Endothelial cell of umbilical vein (primary cell): ENCODE measurements around the gene RTN4R. TPM values are rescaled to one million over a fixed set of nuclear protein-coding genes. Genes with fewer than 3 reads are reported as not detected.

Experiments
- BruUV-seq: library from RNA; stranded (reverse); fragments of 400-500 nt; replicated peaks from 2 replicates; lab custom pipeline; 2021; lab: Mats Ljungman, UMichigan
- CTCF ChIA-PET: fragments of 300-600, 350-600 bp; sonication (Branson Sonifier 250); formaldehyde crosslinking; loops from one replicate; lab custom pipeline; 2021; ENCODE audit warnings: antibody characterized with exemption, inconsistent platforms; lab: Charles Lee
- POLR2A ChIA-PET: fragments of 300-600, 350-600 bp; sonication (Branson Sonifier 250); formaldehyde crosslinking; loops from one replicate; lab custom pipeline; 2021; ENCODE audit warnings: antibody characterized with exemption, inconsistent platforms; lab: Charles Lee
- DNase-seq: peaks from one replicate; pipeline ENCODE4 v3.0.0-alpha.2; 2011; ENCODE audit warnings: low read depth, low spot score
- FAIRE-seq: peaks from 2 replicates; lab custom pipeline; 2011; peaks lifted over from hg19 to GRCh38; lab: Jason Lieb, UNC
- H2AFZ ChIP-seq: 2 replicates; pipeline ENCODE4 v1.6.0; 2012; ENCODE audit warnings: low read depth, low read length, control low read depth, inconsistent platforms
- H3K27ac ChIP-seq: 2 replicates; pipeline ENCODE4 v1.5.1; 2011; ENCODE audit warnings: low read depth, mild to moderate bottlenecking, control low read depth, low read length, moderate library complexity; ENCODE audit not compliant: insufficient read depth
- H3K27me3 ChIP-seq, 2 experiments: 2 replicates each; pipeline versions ENCODE4 v1.6.0 to v1.6.1; 2011; ENCODE audit warnings: low read length in 2 of 2, mixed read lengths in 1 of 2; ENCODE audit not compliant: control insufficient read depth in 2 of 2, insufficient read depth in 2 of 2
- H3K36me3 ChIP-seq, 2 experiments: 2 replicates in 1 of 2; 3 replicates in 1 of 2; pipeline ENCODE4 v1.5.1; 2011; ENCODE audit warnings: low read length in 2 of 2, mild to moderate bottlenecking in 1 of 2, moderate library complexity in 1 of 2; ENCODE audit not compliant: control insufficient read depth in 2 of 2, insufficient read depth in 2 of 2; ENCODE audit errors: extremely low read depth in 1 of 2
- H3K4me1 ChIP-seq: 3 replicates; pipeline ENCODE4 v1.5.1; 2011; ENCODE audit warnings: mild to moderate bottlenecking, low read length; ENCODE audit not compliant: control insufficient read depth, insufficient read depth; ENCODE audit errors: extremely low read depth
- H3K4me2 ChIP-seq: 2 replicates; pipeline ENCODE4 v1.6.1; 2011; ENCODE audit warnings: low read length, control low read depth, mixed read lengths; ENCODE audit not compliant: insufficient read depth
- H3K4me3 ChIP-seq, 3 experiments: fragments of 200-600 bp in 1 of 3; sonication (generic), shearing (Covaris generic) in 1 of 3; replicated peaks in 1 of 3; 2 replicates each; pipeline ENCODE4 v1.5.1; 2011 to 2016; ENCODE audit warnings: control low read depth in 3 of 3, low read length in 3 of 3, mild to moderate bottlenecking in 2 of 3, inconsistent platforms in 1 of 3, low read depth in 1 of 3, moderate library complexity in 1 of 3; ENCODE audit not compliant: insufficient read depth in 1 of 3
- H3K79me2 ChIP-seq: 2 replicates; pipeline ENCODE4 v1.6.0; 2012; ENCODE audit warnings: low read length, inconsistent platforms; ENCODE audit not compliant: control insufficient read depth, insufficient read depth
- H3K9ac ChIP-seq: replicated peaks from 2 replicates; pipeline ENCODE3; 2011; ENCODE audit warnings: low read length, control low read depth; ENCODE audit not compliant: insufficient read depth; ENCODE audit errors: extremely low read depth
- H3K9me1 ChIP-seq: replicated peaks from 3 replicates; pipeline ENCODE4 v1.6.0; 2011; ENCODE audit warnings: mild to moderate bottlenecking, low read length; ENCODE audit not compliant: control insufficient read depth, insufficient read depth; ENCODE audit errors: extremely low read depth
- H3K9me3 ChIP-seq: replicated peaks from 2 replicates; pipeline ENCODE4 v1.5.1; 2012; ENCODE audit warnings: low read length, inconsistent platforms; ENCODE audit not compliant: control insufficient read depth, insufficient read depth
- H4K20me1 ChIP-seq: replicated peaks from 2 replicates; pipeline ENCODE3; 2011; ENCODE audit warnings: mild to moderate bottlenecking, low read length; ENCODE audit not compliant: control insufficient read depth, insufficient read depth; ENCODE audit errors: extremely low read depth
- CTCF ChIP-seq, 2 donors: IDR thresholded peaks; 1 replicate in 1 of 2; 2 replicates in 1 of 2; pipeline ENCODE4 v1.5.1; 2011; ENCODE audit warnings: low read length in 2 of 2, mild to moderate bottlenecking in 2 of 2, moderate library complexity in 2 of 2, control low read depth in 1 of 2, inconsistent platforms in 1 of 2, low read depth in 1 of 2; ENCODE audit not compliant: insufficient read depth in 1 of 2; ENCODE audit errors: extremely low read depth in 1 of 2
- EZH2 ChIP-seq: IDR thresholded peaks from 2 replicates; pipeline ENCODE4 v1.6.1; 2012; ENCODE audit warnings: borderline replicate concordance, low read depth, mild to moderate bottlenecking, moderate library complexity, low read length, inconsistent platforms; ENCODE audit not compliant: severe bottlenecking
- FOS ChIP-seq: IDR thresholded peaks from 2 replicates; pipeline ENCODE4 v1.6.1; 2011; ENCODE audit warnings: mild to moderate bottlenecking, low read length, moderate library complexity, borderline replicate concordance; ENCODE audit not compliant: insufficient read depth
- GATA2 ChIP-seq: IDR thresholded peaks from 2 replicates; pipeline ENCODE4 v1.7.0; 2011; ENCODE audit warnings: low read depth, mild to moderate bottlenecking, moderate library complexity, mixed read lengths, low read length; ENCODE audit not compliant: insufficient read length, insufficient read depth
- JUN ChIP-seq: IDR thresholded peaks from 2 replicates; pipeline ENCODE4 v1.6.1; 2011; ENCODE audit warnings: borderline replicate concordance, low read depth; ENCODE audit not compliant: insufficient read length, insufficient read depth
- MAX ChIP-seq: IDR thresholded peaks from 2 replicates; pipeline ENCODE4 v1.6.1; 2011; ENCODE audit not compliant: insufficient read depth, insufficient read length
- MYC ChIP-seq: IDR thresholded peaks from one replicate; pipeline ENCODE4 v1.6.1; 2011; ENCODE audit warnings: mild to moderate bottlenecking, low read depth, low read length
- POLR2A ChIP-seq: IDR thresholded peaks from 2 replicates; pipeline ENCODE4 v1.6.1; 2012; ENCODE audit warnings: low read depth, mild to moderate bottlenecking, control low read depth, low read length
- POLR2AphosphoS5 ChIP-seq: IDR thresholded peaks from 2 replicates; pipeline ENCODE4 v1.6.1; 2012; ENCODE audit warnings: low read depth, mild to moderate bottlenecking, control low read depth, low read length, moderate library complexity; ENCODE audit not compliant: insufficient read depth
- dilution Hi-C: fragments of 300-500 bp; cut with MboI; formaldehyde crosslinking; loops from one replicate; pipeline ENCODE4 v1.15.0; 2019; ENCODE audit warnings: low sequenced_read_pairs; ENCODE audit not compliant: extremely low pct_ligation_motif_present
- intact Hi-C: fragments of 100-400 bp; cut with micrococcal nuclease; formaldehyde crosslinking; loops from one replicate; pipeline ENCODE4 v1.10.0; 2022
- polyA plus RNA-seq, 4 experiments: library from polyadenylated mRNA; depleted of rRNA in 3 of 4; stranded (reverse) in 3 of 4; unstranded in 1 of 4; fragments of >200 nt; gene quantifications; 2 replicates each; pipeline versions ENCODE4 v1.2.1 to v1.2.3, GENCODE V29; 2011 to 2012; ENCODE audit warnings: missing spikeins in 1 of 4
- total RNA-seq: library from RNA; stranded (reverse); gene quantifications from 2 replicates; pipeline ENCODE4 v1.2.3, GENCODE V29; 2021

Gene RTN4R
- total and polyA plus RNA-seq, 2 donors (not counting 3 experiments of a cell fraction or from before 2014, with no cell fraction given) = 1.2 to 2.2 TPM

- DNase-seq (no peak), FAIRE-seq (no peak)
- H3K79me2 ChIP-seq = no peaks in the 10 kb centered on the region
- POLR2A ChIA-PET = no interaction called here
- no peaks in the 10 kb centered on the region for H3K9me1 ChIP-seq
- H3K9ac ChIP-seq = no peak overlapping the region
- TF ChIP-seq JUN = no peak
- TF ChIP-seq MAX = no peak
- TF ChIP-seq MYC = no peak
- TF ChIP-seq CTCF (IDR thresholded peaks at IDR 0.05; ENCODE audit: extremely low read depth in 1 of 2, insufficient read depth in 1 of 2, low read depth in 1 of 2, low read length in 2 of 2) = no peak
- H3K4me2 ChIP-seq = no peak overlapping the region
- no peak overlapping the region for H3K27ac ChIP-seq
- no peaks in the 10 kb centered on the region for H3K4me1 ChIP-seq
- H3K4me3 ChIP-seq = no peak overlapping the region
- H3K27me3 ChIP-seq = no peaks in the 10 kb centered on the region
- H3K36me3 ChIP-seq = no peaks in the 10 kb centered on the region
- dilution Hi-C loops = no loop called here
- CTCF ChIA-PET = interaction anchor here (2.4 kb wide), 1 partner anchor 23 kb away, joined by 7 read pairs; no protein-coding TSS in a partner anchor
- H2AFZ ChIP-seq = no peak overlapping the region
- intact Hi-C loops = no loop called here
- no TSS peak for BruUV-seq
- H3K9me3 ChIP-seq = no peaks in the 10 kb centered on the region
- no peaks in the 10 kb centered on the region for H4K20me1 ChIP-seq
Observed at GRCh38 chr22:20215742-20216141, 52.4 kb downstream of the RTN4R start.

- ChIA-PET CTCF (interaction anchor here (2.4 kb wide), 1 partner anchor 24 kb away, joined by 7 read pairs; no protein-coding TSS in a partner anchor), POLR2A (no interaction called here)
- dilution Hi-C loops (no loop called here), intact Hi-C loops (no loop called here)
- no TSS peak for BruUV-seq
- no peak overlapping the region for H2AFZ ChIP-seq
- H3K9me3 ChIP-seq = no peaks in the 10 kb centered on the region
- DNase-seq = no peak
- no peaks in the 10 kb centered on the region for H3K79me2 ChIP-seq
- H3K36me3 ChIP-seq = no peaks in the 10 kb centered on the region
- no peak overlapping the region for H3K4me3 ChIP-seq
- H3K27ac ChIP-seq = no peak overlapping the region
- H4K20me1 ChIP-seq = no peaks in the 10 kb centered on the region
- H3K27me3 ChIP-seq = no peaks in the 10 kb centered on the region
- H3K9ac ChIP-seq = no peak overlapping the region
- no peak for FAIRE-seq
- no peaks in the 10 kb centered on the region for H3K9me1 ChIP-seq
- TF ChIP-seq GATA2 (no peak), JUN (no peak), POLR2AphosphoS5 (no peak), FOS (no peak), EZH2 (no peak), CTCF (IDR thresholded peaks at IDR 0.05; ENCODE audit: extremely low read depth in 1 of 2, insufficient read depth in 1 of 2, low read depth in 1 of 2, low read length in 2 of 2) (no peak), POLR2A (no peak)
- H3K4me2 ChIP-seq = no peak overlapping the region
- no peaks in the 10 kb centered on the region for H3K4me1 ChIP-seq
Observed at GRCh38 chr22:20214853-20215252, 53.3 kb downstream of the RTN4R start.
